HEK293 (cell line): ENCODE results near the gene ARMC3.

Experiments
- CTCF ChIA-PET: fragments of 350-600 bp; formaldehyde crosslinking; extraction: SDS; loops from one replicate; lab custom pipeline; 2021; ENCODE audit warnings: antibody characterized with exemption; lab: Yijun Ruan, JAX
- POLR2A ChIA-PET: fragments of 300-600 bp; formaldehyde crosslinking; extraction: SDS; loops from one replicate; lab custom pipeline; 2020; ENCODE audit warnings: antibody characterized with exemption, inconsistent platforms; lab: Yijun Ruan, JAX
- H3K27ac ChIP-seq: fragments of 200-500 bp; sonication (Bioruptor generic); 2 replicates; pipeline ENCODE4 v1.5.1; 2014; ENCODE audit warnings: low read depth, low read length, control low read depth, inconsistent platforms; ENCODE audit errors: extremely low read depth
- H3K36me3 ChIP-seq, 2 experiments: fragments of 200-500 bp in 1 of 2; sonication (Bioruptor generic) in 1 of 2; 1 replicate in 1 of 2; 2 replicates in 1 of 2; pipeline ENCODE4 v1.5.1; 2014 to 2017; ENCODE audit warnings: inconsistent platforms in 2 of 2, low read length in 2 of 2; ENCODE audit not compliant: control insufficient read depth in 2 of 2, insufficient read depth in 1 of 2
- H3K4me1 ChIP-seq: fragments of 200-500 bp; sonication (Bioruptor generic); 2 replicates; pipeline ENCODE4 v1.5.1; 2014; ENCODE audit warnings: mild to moderate bottlenecking, low read length, inconsistent platforms; ENCODE audit not compliant: control insufficient read depth, insufficient read depth
- H3K4me3 ChIP-seq: 2 replicates; pipeline ENCODE4 v1.5.1; 2011; ENCODE audit warnings: low read depth, mild to moderate bottlenecking, control low read depth, low read length, moderate library complexity
- H3K9me3 ChIP-seq: fragments of 200-500 bp; sonication (Bioruptor generic); 2 replicates; pipeline ENCODE4 v1.5.1; 2014; ENCODE audit warnings: low read depth, low read length, inconsistent platforms; ENCODE audit not compliant: control insufficient read depth, insufficient read depth
- BCL6B ChIP-seq: fragments of 450-650 bp; formaldehyde crosslinking; IDR thresholded peaks from 2 replicates; pipeline ENCODE4 v1.5.1; 2017; ENCODE audit warnings: missing biosample characterization, missing genetic modification characterization
- INSM2 ChIP-seq: fragments of 450-650 bp; formaldehyde crosslinking; IDR thresholded peaks from 2 replicates; pipeline ENCODE4 v1.5.1; 2016; ENCODE audit warnings: missing biosample characterization, missing genetic modification characterization
- MZF1 ChIP-seq: fragments of 450-650 bp; formaldehyde crosslinking; IDR thresholded peaks from 2 replicates; pipeline ENCODE4 v1.5.1; 2017; ENCODE audit warnings: missing biosample characterization, missing genetic modification characterization, borderline replicate concordance
- SALL2 ChIP-seq: fragments of 450-650 bp; formaldehyde crosslinking; IDR thresholded peaks from 2 replicates; pipeline ENCODE4 v1.5.0; 2017; ENCODE audit warnings: missing biosample characterization, mild to moderate bottlenecking, missing genetic modification characterization, borderline replicate concordance
- SETDB1 ChIP-seq: IDR thresholded peaks from one replicate; pipeline ENCODE4 v1.6.1; 2017; ENCODE audit warnings: mild to moderate bottlenecking, low read length, moderate library complexity, mixed read lengths; ENCODE audit not compliant: insufficient read length
- TRIM28 ChIP-seq: IDR thresholded peaks from 2 replicates; pipeline ENCODE4 v1.6.1; 2011; ENCODE audit warnings: low read length, control low read depth, borderline replicate concordance
- ZBTB8A ChIP-seq: fragments of 450-650 bp; formaldehyde crosslinking; IDR thresholded peaks from 2 replicates; pipeline ENCODE4 v1.5.1; 2016; ENCODE audit warnings: missing biosample characterization, missing genetic modification characterization
- ZNF121 ChIP-seq: fragments of 450-650 bp; formaldehyde crosslinking; IDR thresholded peaks from 2 replicates; pipeline ENCODE4 v1.5.1; 2016; ENCODE audit warnings: missing biosample characterization, missing genetic modification characterization
- ZNF133 ChIP-seq: fragments of 450-650 bp; formaldehyde crosslinking; IDR thresholded peaks from 2 replicates; pipeline ENCODE4 v1.5.1; 2016; ENCODE audit warnings: missing biosample characterization, missing genetic modification characterization
- ZNF157 ChIP-seq: fragments of 450-650 bp; formaldehyde crosslinking; IDR thresholded peaks from 2 replicates; pipeline ENCODE4 v1.5.1; 2016; ENCODE audit warnings: missing biosample characterization, missing genetic modification characterization
- ZNF169 ChIP-seq: fragments of 450-650 bp; formaldehyde crosslinking; IDR thresholded peaks from 2 replicates; pipeline ENCODE4 v1.5.1; 2016; ENCODE audit warnings: missing biosample characterization, missing genetic modification characterization
- ZNF311 ChIP-seq: fragments of 450-650 bp; formaldehyde crosslinking; IDR thresholded peaks from 2 replicates; pipeline ENCODE4 v1.5.1; 2017; ENCODE audit warnings: missing biosample characterization, missing genetic modification characterization, borderline replicate concordance
- ZNF394 ChIP-seq: fragments of 450-650 bp; formaldehyde crosslinking; IDR thresholded peaks from 2 replicates; pipeline ENCODE4 v1.5.1; 2016; ENCODE audit warnings: missing biosample characterization, missing genetic modification characterization, mild to moderate bottlenecking, moderate library complexity, borderline replicate concordance
- ZNF513 ChIP-seq: fragments of 450-650 bp; IDR thresholded peaks from 2 replicates; pipeline ENCODE4 v1.5.1; 2018; ENCODE audit warnings: missing biosample characterization, missing genetic modification characterization
- ZNF530 ChIP-seq: fragments of 450-650 bp; formaldehyde crosslinking; IDR thresholded peaks from 2 replicates; pipeline ENCODE4 v1.5.1; 2016; ENCODE audit warnings: low read depth, missing biosample characterization, missing genetic modification characterization
- ZNF639 ChIP-seq: fragments of 450-650 bp; formaldehyde crosslinking; IDR thresholded peaks from 2 replicates; pipeline ENCODE4 v1.5.1; 2016; ENCODE audit warnings: missing biosample characterization, missing genetic modification characterization
- ZNF654 ChIP-seq: fragments of 450-650 bp; formaldehyde crosslinking; IDR thresholded peaks from 2 replicates; pipeline ENCODE4 v1.5.1; 2016; ENCODE audit warnings: low read depth, missing biosample characterization, missing genetic modification characterization
- ZNF660 ChIP-seq: fragments of 450-650 bp; IDR thresholded peaks from 2 replicates; pipeline ENCODE4 v1.5.1; 2018; ENCODE audit warnings: missing biosample characterization, mild to moderate bottlenecking, missing genetic modification characterization
- ZXDB ChIP-seq: fragments of 450-650 bp; formaldehyde crosslinking; IDR thresholded peaks from 2 replicates; pipeline ENCODE4 v1.5.1; 2016; ENCODE audit warnings: missing biosample characterization, missing genetic modification characterization
- TF ChIP-seq, protein P1 (sequence below): fragments of 450-650 bp; formaldehyde crosslinking; IDR thresholded peaks from 2 replicates; pipeline ENCODE4 v1.5.1; 2016; ENCODE audit warnings: missing biosample characterization, missing genetic modification characterization
- TF ChIP-seq, protein P2 (sequence below): fragments of 450-650 bp; formaldehyde crosslinking; IDR thresholded peaks from 2 replicates; pipeline ENCODE4 v1.5.0; 2017; ENCODE audit warnings: missing biosample characterization, missing genetic modification characterization, borderline replicate concordance
- TF ChIP-seq, protein P3 (sequence below): fragments of 450-650 bp; formaldehyde crosslinking; IDR thresholded peaks from 2 replicates; pipeline ENCODE4 v1.5.1; 2016; ENCODE audit warnings: missing biosample characterization, missing genetic modification characterization

ARMC3 gene

GRCh38 chr10:22927661-22928403 lies at the start of gene ARMC3 (continued):
- TF ChIP-seq, protein P1, sequence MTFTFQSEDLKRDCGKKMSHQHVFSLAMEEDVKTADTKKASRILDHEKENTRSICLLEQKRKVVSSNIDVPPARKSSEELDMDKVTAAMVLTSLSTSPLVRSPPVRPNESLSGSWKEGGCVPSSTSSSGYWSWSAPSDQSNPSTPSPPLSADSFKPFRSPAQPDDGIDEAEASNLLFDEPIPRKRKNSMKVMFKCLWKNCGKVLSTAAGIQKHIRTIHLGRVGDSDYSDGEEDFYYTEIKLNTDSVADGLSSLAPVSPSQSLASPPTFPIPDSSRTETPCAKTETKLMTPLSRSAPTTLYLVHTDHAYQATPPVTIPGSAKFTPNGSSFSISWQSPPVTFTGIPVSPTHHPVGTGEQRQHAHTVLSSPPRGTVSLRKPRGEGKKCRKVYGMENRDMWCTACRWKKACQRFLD = no peak
- TF ChIP-seq ZNF311 (tag by site-specific recombination) = no peak
- peak; percentile 83 for TF ChIP-seq ZBTB8A
- no peak for TF ChIP-seq ZNF530
- 0 out of 2 replicates have a peak, but pooled peaks have one; percentile 69 for TF ChIP-seq ZXDB
- TF ChIP-seq, all 188 proteins: peak for 26

GRCh38 chr10:22891797-22892196 lies 36.1 kb upstream of the ARMC3 start:
- Histone ChIP-seq H3K4me3 (no peak overlapping the region), H3K4me1 (no peaks in the 10 kb centered on the region; the same call in 1 of the 2 replicates), H3K36me3 (no peaks in the 10 kb centered on the region), H3K27ac (no peak overlapping the region), H3K9me3 (no peaks in the 10 kb centered on the region)
- ChIA-PET POLR2A (no interaction called here), CTCF (no interaction called here)
- TF ChIP-seq TRIM28 = no peak
- no peak for TF ChIP-seq ZNF530
- peak; percentile 76 for TF ChIP-seq SETDB1
- TF ChIP-seq ZNF513 (tag by site-specific recombination) = no peak

DNA sequence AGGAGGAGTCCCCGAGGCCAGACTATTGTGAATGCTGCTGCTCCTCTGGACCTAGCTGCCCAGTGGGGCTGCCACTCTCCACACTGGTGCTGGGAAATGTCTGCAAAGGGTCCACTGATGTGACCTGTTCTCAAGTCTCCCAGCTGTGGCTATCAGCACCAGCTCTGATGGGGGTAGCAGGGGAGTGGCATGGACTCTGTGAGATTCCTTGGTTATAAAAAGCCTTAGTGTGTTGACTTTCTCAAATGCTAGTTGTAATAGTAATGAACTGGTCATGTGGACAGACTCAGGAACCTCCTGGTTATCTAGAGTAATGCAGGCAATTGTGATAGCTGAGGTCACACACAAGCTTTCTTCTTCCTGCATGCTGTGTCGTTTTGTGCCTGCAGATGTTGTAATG lies 34.1 kb upstream of the ARMC3 start:
- ChIA-PET CTCF (no interaction called here), POLR2A (no interaction called here)
- Histone ChIP-seq H3K9me3 (no peaks in the 10 kb centered on the region), H3K4me3 (no peak overlapping the region), H3K36me3 (no peaks in the 10 kb centered on the region), H3K27ac (no peak overlapping the region), H3K4me1 (no peaks in the 10 kb centered on the region; the same call in 1 of the 2 replicates)
- TF ChIP-seq ZNF394 (tag by site-specific recombination) (no peak), BCL6B (tag by site-specific recombination) (no peak), ZNF121 (no peak), ZNF660 (tag by site-specific recombination) (no peak), ZNF133 (tag by site-specific recombination) (no peak), ZXDB (no peak), MZF1 (no peak), ZNF639 (no peak), ZNF169 (tag by site-specific recombination) (no peak), ZNF157 (tag by site-specific recombination) (no peak), SALL2 (tag by site-specific recombination) (no peak), ZNF654 (no peak), INSM2 (tag by site-specific recombination) (no peak)
- TF ChIP-seq, protein P2, sequence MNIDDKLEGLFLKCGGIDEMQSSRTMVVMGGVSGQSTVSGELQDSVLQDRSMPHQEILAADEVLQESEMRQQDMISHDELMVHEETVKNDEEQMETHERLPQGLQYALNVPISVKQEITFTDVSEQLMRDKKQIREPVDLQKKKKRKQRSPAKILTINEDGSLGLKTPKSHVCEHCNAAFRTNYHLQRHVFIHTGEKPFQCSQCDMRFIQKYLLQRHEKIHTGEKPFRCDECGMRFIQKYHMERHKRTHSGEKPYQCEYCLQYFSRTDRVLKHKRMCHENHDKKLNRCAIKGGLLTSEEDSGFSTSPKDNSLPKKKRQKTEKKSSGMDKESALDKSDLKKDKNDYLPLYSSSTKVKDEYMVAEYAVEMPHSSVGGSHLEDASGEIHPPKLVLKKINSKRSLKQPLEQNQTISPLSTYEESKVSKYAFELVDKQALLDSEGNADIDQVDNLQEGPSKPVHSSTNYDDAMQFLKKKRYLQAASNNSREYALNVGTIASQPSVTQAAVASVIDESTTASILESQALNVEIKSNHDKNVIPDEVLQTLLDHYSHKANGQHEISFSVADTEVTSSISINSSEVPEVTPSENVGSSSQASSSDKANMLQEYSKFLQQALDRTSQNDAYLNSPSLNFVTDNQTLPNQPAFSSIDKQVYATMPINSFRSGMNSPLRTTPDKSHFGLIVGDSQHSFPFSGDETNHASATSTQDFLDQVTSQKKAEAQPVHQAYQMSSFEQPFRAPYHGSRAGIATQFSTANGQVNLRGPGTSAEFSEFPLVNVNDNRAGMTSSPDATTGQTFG = no peak
- TF ChIP-seq, protein P3, sequence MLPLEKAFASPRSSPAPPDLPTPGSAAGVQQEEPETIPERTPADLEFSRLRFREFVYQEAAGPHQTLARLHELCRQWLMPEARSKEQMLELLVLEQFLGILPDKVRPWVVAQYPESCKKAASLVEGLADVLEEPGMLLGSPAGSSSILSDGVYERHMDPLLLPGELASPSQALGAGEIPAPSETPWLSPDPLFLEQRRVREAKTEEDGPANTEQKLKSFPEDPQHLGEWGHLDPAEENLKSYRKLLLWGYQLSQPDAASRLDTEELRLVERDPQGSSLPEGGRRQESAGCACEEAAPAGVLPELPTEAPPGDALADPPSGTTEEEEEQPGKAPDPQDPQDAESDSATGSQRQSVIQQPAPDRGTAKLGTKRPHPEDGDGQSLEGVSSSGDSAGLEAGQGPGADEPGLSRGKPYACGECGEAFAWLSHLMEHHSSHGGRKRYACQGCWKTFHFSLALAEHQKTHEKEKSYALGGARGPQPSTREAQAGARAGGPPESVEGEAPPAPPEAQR (tag by site-specific recombination) = no peak
